ENCODE results near the gene KCNN3. TPM values are rescaled to one million over a fixed set of nuclear protein-coding genes. Genes with fewer than 3 reads are reported as not detected.

Gene KCNN3
- total RNA-seq, 4 donors from 2014 or later: 0.21 to 0.78 (median 0.26) TPM

DNA sequence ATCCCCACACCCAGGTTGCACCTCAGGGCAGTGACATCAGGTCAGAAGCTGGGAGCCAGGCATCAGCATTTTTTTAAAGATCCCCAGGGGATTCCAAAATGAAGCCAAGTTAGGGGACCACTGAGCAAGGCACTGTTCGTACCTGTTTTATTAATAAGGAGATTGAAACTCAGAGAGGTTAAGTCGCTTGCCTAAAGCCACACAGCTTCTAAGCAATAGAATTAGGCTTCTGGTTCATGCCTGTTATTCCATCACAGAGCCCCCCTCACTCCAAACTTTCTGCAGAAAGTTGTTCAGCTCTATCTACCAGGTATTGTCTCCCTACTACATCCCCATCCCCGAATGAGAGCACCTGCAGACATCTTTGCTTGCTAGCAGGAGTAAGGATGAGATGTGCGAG lies 28.7 kb downstream of the KCNN3 start:
- no peak for DNase-seq (ENCODE audit: low spot score in 2 of 2)
- WGBS, 2 donors: 94 to 96% methylated on average over 4 of the region's 4 CpGs

DNA sequence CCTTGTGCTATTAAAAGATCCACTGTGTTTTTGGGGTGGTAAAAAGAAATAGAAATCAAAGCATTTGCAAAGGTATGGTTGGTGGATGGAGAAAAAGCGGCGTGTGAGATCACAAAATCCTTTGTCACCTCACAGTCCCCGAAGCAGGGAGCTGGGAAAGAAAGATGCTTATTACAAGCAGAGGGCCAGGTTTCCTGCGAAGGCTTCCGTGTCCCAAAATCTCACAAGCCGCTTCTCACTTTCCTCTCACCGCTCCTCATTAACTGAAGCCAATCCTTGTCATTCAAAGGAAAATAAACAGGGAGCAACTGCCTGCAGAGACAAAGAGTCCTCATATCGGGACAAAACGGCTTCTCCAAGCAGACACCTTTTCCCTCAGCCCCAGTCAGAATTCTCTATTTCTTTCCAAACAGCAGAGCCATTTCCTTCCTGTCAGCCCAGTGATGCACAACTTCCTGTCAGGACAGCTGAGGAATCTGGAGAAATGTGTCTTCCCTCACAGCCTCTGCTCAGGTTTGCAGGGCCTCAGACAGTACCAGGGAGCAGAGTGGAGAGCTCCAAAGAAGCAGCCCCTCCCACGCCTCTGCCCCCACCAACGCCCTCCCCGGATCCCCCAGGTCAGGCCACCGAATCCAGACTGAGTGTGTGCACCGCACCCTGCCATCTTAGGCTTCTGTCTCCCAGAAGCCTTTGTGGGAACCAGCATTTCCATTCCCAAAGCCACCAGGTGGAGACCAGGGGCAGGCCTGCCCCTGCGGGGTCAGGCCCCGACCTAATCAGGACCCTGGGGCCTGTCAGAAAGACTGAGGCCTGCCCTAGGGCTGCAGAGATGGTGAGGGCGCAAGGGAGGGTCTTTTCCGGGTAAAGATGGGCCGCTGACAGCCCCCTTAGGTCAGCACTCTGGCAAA lies 29.6 kb downstream of the KCNN3 start:
- no peak overlapping the region for H3K4me3 ChIP-seq
- TF ChIP-seq EP300 (IDR thresholded peaks at IDR 0.05): no peak
- no peak for TF ChIP-seq POLR2A (IDR thresholded peaks at IDR 0.05)
- TF ChIP-seq, protein P1, sequence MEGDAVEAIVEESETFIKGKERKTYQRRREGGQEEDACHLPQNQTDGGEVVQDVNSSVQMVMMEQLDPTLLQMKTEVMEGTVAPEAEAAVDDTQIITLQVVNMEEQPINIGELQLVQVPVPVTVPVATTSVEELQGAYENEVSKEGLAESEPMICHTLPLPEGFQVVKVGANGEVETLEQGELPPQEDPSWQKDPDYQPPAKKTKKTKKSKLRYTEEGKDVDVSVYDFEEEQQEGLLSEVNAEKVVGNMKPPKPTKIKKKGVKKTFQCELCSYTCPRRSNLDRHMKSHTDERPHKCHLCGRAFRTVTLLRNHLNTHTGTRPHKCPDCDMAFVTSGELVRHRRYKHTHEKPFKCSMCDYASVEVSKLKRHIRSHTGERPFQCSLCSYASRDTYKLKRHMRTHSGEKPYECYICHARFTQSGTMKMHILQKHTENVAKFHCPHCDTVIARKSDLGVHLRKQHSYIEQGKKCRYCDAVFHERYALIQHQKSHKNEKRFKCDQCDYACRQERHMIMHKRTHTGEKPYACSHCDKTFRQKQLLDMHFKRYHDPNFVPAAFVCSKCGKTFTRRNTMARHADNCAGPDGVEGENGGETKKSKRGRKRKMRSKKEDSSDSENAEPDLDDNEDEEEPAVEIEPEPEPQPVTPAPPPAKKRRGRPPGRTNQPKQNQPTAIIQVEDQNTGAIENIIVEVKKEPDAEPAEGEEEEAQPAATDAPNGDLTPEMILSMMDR (IDR thresholded peaks at IDR 0.05): no peak
- H3K27me3 ChIP-seq: peaks cover 0 to 8% of the 10 kb centered on the region in 2 donors
- H3K36me3 ChIP-seq: no peaks in the 10 kb centered on the region
- DNase-seq (ENCODE audit: low spot score in 2 of 2): no peak
- no peaks in the 10 kb centered on the region for H3K9me3 ChIP-seq
- no peaks in the 10 kb centered on the region for H3K4me1 ChIP-seq
- WGBS, 2 donors: 69 to 70% methylated on average over 14 to 18 of the region's 19 CpGs
- no peak overlapping the region for H3K27ac ChIP-seq

More for the DNA sequence above, 28.7 kb downstream of the KCNN3 start:
- Histone ChIP-seq H3K4me3 (no peak overlapping the region), H3K27ac (no peak overlapping the region), H3K36me3 (no peaks in the 10 kb centered on the region), H3K4me1 (no peaks in the 10 kb centered on the region), H3K27me3 (peaks cover 0 to 13% of the 10 kb centered on the region in 2 donors), H3K9me3 (no peaks in the 10 kb centered on the region)
- TF ChIP-seq, protein P1 (IDR thresholded peaks at IDR 0.05): no peak
- TF ChIP-seq EP300 (IDR thresholded peaks at IDR 0.05): no peak
- TF ChIP-seq POLR2A (IDR thresholded peaks at IDR 0.05): no peak

DNA sequence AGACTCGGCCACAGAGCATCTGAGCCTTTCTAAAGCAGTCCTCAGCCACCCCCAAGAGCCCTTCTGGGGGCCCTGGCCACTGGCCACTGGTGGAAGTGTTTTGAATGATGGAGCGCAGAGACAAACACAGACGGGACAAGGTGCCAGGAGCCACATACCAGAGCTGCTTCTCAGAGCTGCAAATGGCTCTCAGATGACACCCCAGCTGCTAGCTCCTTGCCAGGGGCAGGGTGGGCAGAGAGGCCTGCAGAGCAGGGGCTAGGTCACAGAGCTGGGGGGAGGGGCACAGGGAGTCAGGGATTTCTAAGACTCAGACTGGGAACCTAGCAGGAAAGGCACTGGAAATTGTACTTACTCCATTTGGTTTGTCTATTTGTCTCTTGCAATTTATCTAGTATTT lies 30.4 kb downstream of the KCNN3 start:
- Histone ChIP-seq H3K4me3 (no peak overlapping the region), H3K27me3 (peaks cover 0 to 3% of the 10 kb centered on the region in 2 donors), H3K4me1 (no peaks in the 10 kb centered on the region), H3K9me3 (no peaks in the 10 kb centered on the region), H3K27ac (no peak overlapping the region), H3K36me3 (no peaks in the 10 kb centered on the region)
- TF ChIP-seq, protein P1 (IDR thresholded peaks at IDR 0.05): no peak
- TF ChIP-seq EP300 (IDR thresholded peaks at IDR 0.05) (no peak), POLR2A (IDR thresholded peaks at IDR 0.05) (no peak)
- 72 to 75% methylated on average over 2 to 3 of the region's 3 CpGs for WGBS, 2 donors
- DNase-seq (ENCODE audit: low spot score in 2 of 2): no peak

DNA sequence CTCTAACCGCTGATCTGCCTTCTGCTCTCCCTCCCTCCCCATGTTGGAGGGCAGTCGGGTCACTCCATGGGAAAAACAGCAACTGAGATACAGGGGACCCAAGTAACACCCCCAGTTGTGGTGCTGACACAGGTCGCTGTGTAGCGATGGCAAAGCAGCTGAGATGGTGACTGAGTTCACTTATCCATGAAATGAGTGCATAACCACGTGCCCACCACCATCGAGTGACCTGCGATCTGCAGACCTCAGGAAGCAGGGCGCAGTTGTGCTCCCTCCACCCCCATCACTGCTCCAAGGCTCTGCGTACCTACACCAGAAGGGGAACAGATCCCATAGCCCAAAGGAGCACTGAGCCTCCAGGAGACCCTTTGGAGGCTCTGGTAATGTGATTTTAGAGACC lies 31.1 kb downstream of the KCNN3 start:
- no peak for DNase-seq (ENCODE audit: low spot score in 2 of 2)
- H3K9me3 ChIP-seq: no peaks in the 10 kb centered on the region
- H3K4me3 ChIP-seq: no peak overlapping the region
- peaks cover 0 to 3% of the 10 kb centered on the region in 2 donors for H3K27me3 ChIP-seq
- WGBS, 2 donors: 86 to 93% methylated on average over 9 of the region's 9 CpGs
- TF ChIP-seq, protein P1 (IDR thresholded peaks at IDR 0.05): no peak
- TF ChIP-seq POLR2A (IDR thresholded peaks at IDR 0.05) (no peak), EP300 (IDR thresholded peaks at IDR 0.05) (no peak)
- H3K36me3 ChIP-seq: no peaks in the 10 kb centered on the region
- no peaks in the 10 kb centered on the region for H3K4me1 ChIP-seq
- no peak overlapping the region for H3K27ac ChIP-seq

DNA sequence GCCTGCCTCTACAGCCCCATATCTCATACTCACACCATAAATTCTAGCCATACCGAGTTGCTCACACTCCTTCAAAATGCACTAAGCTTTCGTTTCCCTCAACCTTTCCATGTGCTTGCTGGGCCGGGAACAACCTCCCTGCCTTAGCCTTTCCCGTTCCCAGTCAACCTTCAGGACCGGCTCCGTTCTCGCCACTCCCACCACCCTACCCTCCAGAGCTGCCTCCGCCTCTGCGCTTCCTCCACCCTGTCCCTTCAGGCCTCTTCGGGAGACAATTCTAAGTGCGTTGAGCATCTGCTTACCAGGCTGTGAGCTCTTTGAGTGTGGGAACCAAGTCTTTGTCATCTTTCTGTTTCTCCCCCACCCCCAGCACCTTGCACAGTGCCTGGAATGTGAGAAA lies 31.6 kb downstream of the KCNN3 start:
- no peaks in the 10 kb centered on the region for H3K4me1 ChIP-seq
- H3K9me3 ChIP-seq: no peaks in the 10 kb centered on the region
- no peak for DNase-seq (ENCODE audit: low spot score in 2 of 2)
- H3K27ac ChIP-seq: no peak overlapping the region
- no peaks in the 10 kb centered on the region for H3K36me3 ChIP-seq
- no peak for TF ChIP-seq POLR2A (IDR thresholded peaks at IDR 0.05)
- TF ChIP-seq, protein P1 (IDR thresholded peaks at IDR 0.05): no peak
- no peak for TF ChIP-seq EP300 (IDR thresholded peaks at IDR 0.05)
- WGBS, 2 donors: 72 to 73% methylated on average over 11 of the region's 11 CpGs
- H3K27me3 ChIP-seq: peaks cover 0 to 3% of the 10 kb centered on the region in 2 donors
- no peak overlapping the region for H3K4me3 ChIP-seq
